A172 (cell line): ENCODE measurements around the gene CCDC86. TPM values are rescaled to one million over a fixed set of nuclear protein-coding genes. Genes with fewer than 3 reads are reported as not detected.
"Not testable (repeated sequence)": the region's sequence is repeated elsewhere in the genome, so short reads cannot be mapped to it uniquely, and the experiment has no call there.

Experiments used
- DNase-seq: peaks from one replicate; pipeline ENCODE4 v3.0.0-alpha.2; 2015; ENCODE audit warnings: low spot score
- total RNA-seq: library from RNA; depleted of rRNA; stranded (reverse); fragments of >200 nt; shearing (Covaris generic); gene quantifications from 2 replicates; pipeline ENCODE4 v1.2.3, GENCODE V29; 2014; rRNA removed

Gene CCDC86
- 14.2 and 15.7 TPM in 2 replicates for total RNA-seq

GRCh38 chr11:60841797-60842667 is at the start of gene CCDC86:
TSS of gene CCDC86 (plus strand) at chr11:60842113. CDS start at chr11:60842125, 12 bp downstream.
- DNase-seq: peak; percentile 92

GRCh38 chr11:60792521-60792920 is 49.4 kb upstream of the CCDC86 start:
- no peak for DNase-seq

GRCh38 chr11:60795291-60795690 is 46.6 kb upstream of the CCDC86 start:
- no peak for DNase-seq

GRCh38 chr11:60797846-60798630 is 43.9 kb upstream of the CCDC86 start:
- DNase-seq: no peak

- no peak for DNase-seq
Observed at GRCh38 chr11:60798631-60799030, 43.3 kb upstream of the CCDC86 start.

- no peak for DNase-seq
Observed at GRCh38 chr11:60801194-60801593, 40.7 kb upstream of the CCDC86 start.

- no peak for DNase-seq
Observed at GRCh38 chr11:60803273-60803936, 38.5 kb upstream of the CCDC86 start.

GRCh38 chr11:60809249-60809648 is 32.7 kb upstream of the CCDC86 start:
- DNase-seq: no peak

GRCh38 chr11:60809691-60810090 is 32.2 kb upstream of the CCDC86 start:
- no peak for DNase-seq

GRCh38 chr11:60810151-60810550 is 31.8 kb upstream of the CCDC86 start:
- no peak for DNase-seq

- DNase-seq: no peak
Observed at GRCh38 chr11:60810569-60810968, 31.3 kb upstream of the CCDC86 start.

GRCh38 chr11:60813324-60813723 is 28.6 kb upstream of the CCDC86 start:
- no peak for DNase-seq

- DNase-seq: no peak
Observed at GRCh38 chr11:60814112-60814511, 27.8 kb upstream of the CCDC86 start.

- DNase-seq: no peak
Observed at GRCh38 chr11:60816590-60817157, 25.2 kb upstream of the CCDC86 start.

- no peak for DNase-seq
Observed at GRCh38 chr11:60818057-60818456, 23.9 kb upstream of the CCDC86 start.

- DNase-seq: no peak
Observed at GRCh38 chr11:60821827-60822599, 19.9 kb upstream of the CCDC86 start.

GRCh38 chr11:60823745-60824306 is 18.1 kb upstream of the CCDC86 start:
- not testable (repeated sequence) for DNase-seq

- DNase-seq: no peak
Observed at GRCh38 chr11:60825118-60825517, 16.8 kb upstream of the CCDC86 start.

GRCh38 chr11:60825790-60826189 is 16.1 kb upstream of the CCDC86 start:
- DNase-seq: no peak

GRCh38 chr11:60830478-60831142 is 11.3 kb upstream of the CCDC86 start:
- DNase-seq: no peak
